ENCODE data around the gene DDX55. TPM values are rescaled to one million over a fixed set of nuclear protein-coding genes. Genes with fewer than 3 reads are reported as not detected.

DDX55 gene
- total and polyA plus RNA-seq, 2 of the 4 experiments (the other 2 are of a cell fraction): 13.3 to 18.7 TPM

DNA sequence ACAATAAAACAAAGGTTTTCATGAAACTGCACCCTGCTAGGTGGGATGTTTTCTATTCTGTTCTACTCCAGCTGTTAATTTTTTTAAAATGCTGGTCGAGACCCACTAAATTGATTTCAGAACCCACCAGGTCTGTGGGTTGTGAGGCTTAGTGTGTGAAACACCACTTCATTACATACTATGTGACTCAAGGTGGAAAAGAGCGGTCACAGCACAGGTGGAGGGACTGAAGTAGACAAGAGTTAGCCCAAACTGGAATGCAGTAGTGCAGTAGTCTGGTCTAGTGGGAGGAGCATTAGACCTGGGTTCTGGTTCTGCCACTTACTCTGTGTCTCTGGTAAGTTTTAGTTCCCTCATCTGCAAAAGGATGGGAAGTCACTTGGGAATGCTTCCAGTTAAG lies 12.2 kb downstream of the DDX55 start:
- POLR2A ChIA-PET (ENCODE audit: unreplicated experiment): interaction anchor here (0.6 kb wide), 1 partner anchor 11 kb away, joined by 4 read pairs; no protein-coding TSS in a partner anchor
- H3K4ac ChIP-seq (ENCODE audit: low read depth, low read length): no peak overlapping the region
- no peak overlapping the region for H3K27ac ChIP-seq (ENCODE audit: insufficient read depth, low read length)
- dilution Hi-C loops (cut with HindIII; ENCODE audit: low sequenced_read_pairs, unreplicated experiment): no loop called here
- no peak overlapping the region for H2AFZ ChIP-seq (replicated peaks; ENCODE audit: low read length, poor library complexity)
- no peak overlapping the region for H2BK5ac ChIP-seq (ENCODE audit: low read depth, low read length, poor library complexity, severe bottlenecking)
- no peak overlapping the region for H2AK5ac ChIP-seq (ENCODE audit: low read depth, low read length)
- H2AK9ac ChIP-seq (replicated peaks; ENCODE audit: low read depth, low read length, poor library complexity): no peak overlapping the region
- H4K20me1 ChIP-seq (ENCODE audit: insufficient read depth, low read length): peaks cover 3% of the 10 kb centered on the region; the same call in 1 of the 2 replicates
- no peak overlapping the region for H4K5ac ChIP-seq (ENCODE audit: low read depth, low read length)
- no peaks in the 10 kb centered on the region for H3K27me3 ChIP-seq (ENCODE audit: control insufficient read depth, insufficient read depth, low read length)
- H2BK15ac ChIP-seq (ENCODE audit: low read depth, low read length): no peak overlapping the region
- H3K18ac ChIP-seq (ENCODE audit: low read depth, low read length): no peak overlapping the region
- no peak overlapping the region for H3K56ac ChIP-seq (ENCODE audit: extremely low read depth, insufficient read depth, low read length)
- H3K36me3 ChIP-seq (ENCODE audit: control insufficient read depth, insufficient read depth, low read length): peaks cover 51% of the 10 kb centered on the region
- TF ChIP-seq ELK1 (IDR thresholded peaks at IDR 0.05; ENCODE audit: borderline replicate concordance, low read depth, low read length): no peak
- TF ChIP-seq NFE2L2 (IDR thresholded peaks at IDR 0.05; ENCODE audit: low read depth, low read length): no peak
- no peak for TF ChIP-seq MXI1 (IDR thresholded peaks at IDR 0.05; ENCODE audit: borderline replicate concordance, low read depth, low read length)
- no peak for TF ChIP-seq CHD1 (IDR thresholded peaks at IDR 0.05; ENCODE audit: low read depth, low read length)
- no peak for TF ChIP-seq POLR2A (IDR thresholded peaks at IDR 0.05; ENCODE audit: low read depth, low read length)
- TF ChIP-seq MAZ (IDR thresholded peaks at IDR 0.05; ENCODE audit: borderline replicate concordance, low read depth, low read length): no peak
- TF ChIP-seq SMC3 (IDR thresholded peaks at IDR 0.05; ENCODE audit: low read depth, low read length): no peak
- TF ChIP-seq MAFK (IDR thresholded peaks at IDR 0.05; ENCODE audit: low read depth, low read length): no peak
- TF ChIP-seq RAD21 (IDR thresholded peaks at IDR 0.05; ENCODE audit: low read length): no peak
- TF ChIP-seq RFX5 (IDR thresholded peaks at IDR 0.05; ENCODE audit: low read depth, low read length): no peak
- TF ChIP-seq, protein P1, sequence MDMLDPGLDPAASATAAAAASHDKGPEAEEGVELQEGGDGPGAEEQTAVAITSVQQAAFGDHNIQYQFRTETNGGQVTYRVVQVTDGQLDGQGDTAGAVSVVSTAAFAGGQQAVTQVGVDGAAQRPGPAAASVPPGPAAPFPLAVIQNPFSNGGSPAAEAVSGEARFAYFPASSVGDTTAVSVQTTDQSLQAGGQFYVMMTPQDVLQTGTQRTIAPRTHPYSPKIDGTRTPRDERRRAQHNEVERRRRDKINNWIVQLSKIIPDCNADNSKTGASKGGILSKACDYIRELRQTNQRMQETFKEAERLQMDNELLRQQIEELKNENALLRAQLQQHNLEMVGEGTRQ (IDR thresholded peaks at IDR 0.05; ENCODE audit: low read depth, low read length): no peak
- TF ChIP-seq BHLHE40 (IDR thresholded peaks at IDR 0.05; ENCODE audit: low read depth, low read length): no peak
- TF ChIP-seq CEBPB (IDR thresholded peaks at IDR 0.05; ENCODE audit: low read depth, low read length): no peak
- TF ChIP-seq RCOR1 (IDR thresholded peaks at IDR 0.05; ENCODE audit: insufficient replicate concordance, low read length): no peak
- no peak for TF ChIP-seq FOS (IDR thresholded peaks at IDR 0.05; ENCODE audit: low read depth, low read length)
- TF ChIP-seq, protein P2, sequence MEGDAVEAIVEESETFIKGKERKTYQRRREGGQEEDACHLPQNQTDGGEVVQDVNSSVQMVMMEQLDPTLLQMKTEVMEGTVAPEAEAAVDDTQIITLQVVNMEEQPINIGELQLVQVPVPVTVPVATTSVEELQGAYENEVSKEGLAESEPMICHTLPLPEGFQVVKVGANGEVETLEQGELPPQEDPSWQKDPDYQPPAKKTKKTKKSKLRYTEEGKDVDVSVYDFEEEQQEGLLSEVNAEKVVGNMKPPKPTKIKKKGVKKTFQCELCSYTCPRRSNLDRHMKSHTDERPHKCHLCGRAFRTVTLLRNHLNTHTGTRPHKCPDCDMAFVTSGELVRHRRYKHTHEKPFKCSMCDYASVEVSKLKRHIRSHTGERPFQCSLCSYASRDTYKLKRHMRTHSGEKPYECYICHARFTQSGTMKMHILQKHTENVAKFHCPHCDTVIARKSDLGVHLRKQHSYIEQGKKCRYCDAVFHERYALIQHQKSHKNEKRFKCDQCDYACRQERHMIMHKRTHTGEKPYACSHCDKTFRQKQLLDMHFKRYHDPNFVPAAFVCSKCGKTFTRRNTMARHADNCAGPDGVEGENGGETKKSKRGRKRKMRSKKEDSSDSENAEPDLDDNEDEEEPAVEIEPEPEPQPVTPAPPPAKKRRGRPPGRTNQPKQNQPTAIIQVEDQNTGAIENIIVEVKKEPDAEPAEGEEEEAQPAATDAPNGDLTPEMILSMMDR (conservative IDR thresholded peaks at IDR 0.05; ENCODE audit: low read depth, low read length): no peak
- no TSS peak for BruUV-seq (replicated peaks)
- H3K14ac ChIP-seq (replicated peaks; ENCODE audit: low read depth, low read length): no peak overlapping the region
- no peak overlapping the region for H2BK120ac ChIP-seq (ENCODE audit: low read depth, low read length)
- no peak overlapping the region for H4K8ac ChIP-seq (ENCODE audit: low read depth in 2 of 2, low read length in 2 of 2)
- no peak overlapping the region for H3K9ac ChIP-seq (ENCODE audit: low read depth, low read length)
- ATAC-seq (ENCODE audit: low read depth) (no peak), DNase-seq (no peak)
- no peaks in the 10 kb centered on the region; the same call in 1 of the 2 replicates for H3K9me1 ChIP-seq (ENCODE audit: insufficient read depth, low read length)
- no CpG with 5 or more reads among the region's 2 CpGs for WGBS, 2 experiments (ENCODE audit: extremely low coverage in 2 of 2, insufficient read length in 1 of 2)
- H3K9me3 ChIP-seq (ENCODE audit: control insufficient read depth, insufficient read depth, low read length): no peaks in the 10 kb centered on the region
- no peak overlapping the region for H3K4me2 ChIP-seq (ENCODE audit: low read depth, low read length)
- H3K79me1 ChIP-seq (ENCODE audit: low read depth in 1 of 2, low read length in 2 of 2): peaks cover 13 to 25% of the 10 kb centered on the region in 2 experiments
- CTCF ChIA-PET: interaction anchor here (0.9 kb wide), 1 partner anchor 9 kb away, joined by 3 read pairs; no protein-coding TSS in a partner anchor
- H3K4me3 ChIP-seq (ENCODE audit: insufficient read depth, low read depth, low read length): no peak overlapping the region
- no peak overlapping the region for H3K23ac ChIP-seq (ENCODE audit: low read depth, low read length)
- H3K4me1 ChIP-seq (ENCODE audit: control insufficient read depth, insufficient read depth, low read length): 0 out of 2 replicates have a peak, but pooled peaks cover 3% of the 10 kb centered on the region
- no peak overlapping the region for H4K91ac ChIP-seq (ENCODE audit: insufficient read depth, low read depth, low read length)
- in situ Hi-C loops (cut with MboI; ENCODE audit: low sequenced_read_pairs): loop anchor here (25.0 kb wide), 1 partner anchor 302 kb away; no protein-coding TSS in a partner anchor
- intact Hi-C loops (cut with micrococcal nuclease): no loop called here
- H2BK20ac ChIP-seq (ENCODE audit: low read depth, low read length): no peak overlapping the region

Data from IMR-90 (cell line).